HG03064 (cell line): ENCODE measurements around the gene SIN3A.
"Not testable (repeated sequence)": the region's sequence is repeated elsewhere in the genome, so short reads cannot be mapped to it uniquely, and the experiment has no call there.

ENCODE experiments used
- ATAC-seq: cut with Tn5 transposase; IDR thresholded peaks from one replicate; pipeline ENCODE4 v1.9.1; 2021; ENCODE audit warnings: low read depth; ENCODE audit not compliant: unreplicated experiment

Gene SIN3A

GRCh38 chr15:75451674-75452363 lies at the start of gene SIN3A:
SIN3A (minus strand) TSS chr15:75451690; CDS start chr15:75430375, 21,315 bp downstream.
- peak; percentile 37 for ATAC-seq

- ATAC-seq = no peak
These were observed 42.2 kb upstream of the SIN3A start for GRCh38 chr15:75493732-75494131.

DNA sequence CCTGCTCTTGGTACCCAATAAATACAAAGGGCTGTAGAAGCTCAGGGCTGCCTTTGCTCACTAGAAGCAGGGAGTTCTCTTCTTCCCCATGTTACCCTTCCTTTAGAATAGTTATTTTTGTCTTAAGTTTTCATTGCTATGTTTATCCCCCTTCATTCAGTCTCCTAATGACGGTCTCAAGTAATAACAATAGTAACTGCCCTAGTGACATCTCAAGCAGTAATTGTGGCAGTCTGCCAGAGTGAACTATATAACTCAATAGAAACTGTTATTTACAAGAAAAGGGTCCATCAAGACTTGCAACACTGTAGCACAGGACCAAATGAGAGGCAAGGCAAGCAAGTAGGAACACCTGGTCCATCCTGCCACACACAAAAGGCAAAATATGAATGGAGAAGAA lies 32.5 kb upstream of the SIN3A start:
- ATAC-seq = no peak

DNA sequence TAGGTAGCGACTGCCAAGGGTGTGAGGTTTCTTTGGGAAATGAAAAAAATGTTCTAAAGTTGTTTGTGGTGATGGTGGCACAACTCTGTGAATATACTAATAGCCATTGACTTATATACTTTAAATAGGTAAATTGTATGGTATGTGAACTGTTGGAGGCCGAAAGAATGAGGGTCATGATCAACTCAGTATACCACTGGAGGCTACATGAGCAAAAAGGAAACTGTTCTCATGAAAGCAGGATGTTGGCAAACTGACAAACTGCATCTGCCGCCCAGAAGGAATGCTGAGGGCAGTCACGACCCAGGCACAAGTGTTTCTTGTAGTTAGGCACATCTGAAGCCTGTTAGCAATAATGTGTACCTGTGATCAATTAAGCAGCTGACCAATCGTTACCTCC lies 32.1 kb upstream of the SIN3A start:
- ATAC-seq = not testable (repeated sequence)

DNA sequence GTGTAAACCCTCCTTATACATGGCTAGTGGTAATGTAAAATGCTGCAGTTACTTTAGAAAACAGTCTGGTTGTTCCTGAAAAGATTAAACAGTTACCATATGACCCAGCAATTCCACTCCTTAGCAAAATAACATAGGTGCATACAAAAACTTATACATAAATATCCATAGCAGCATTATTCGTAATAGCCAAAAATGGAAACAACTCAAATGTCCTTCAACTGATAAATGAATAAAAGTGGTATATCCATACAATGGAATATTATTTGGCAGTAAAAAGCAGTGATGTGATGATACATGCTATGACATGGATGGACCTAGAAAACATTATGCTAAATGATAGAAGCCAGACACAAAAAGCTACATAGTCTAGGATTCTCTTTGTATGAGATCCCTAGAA lies 31.6 kb upstream of the SIN3A start:
- ATAC-seq = no peak

- not testable (repeated sequence) for ATAC-seq
These were observed 29.0 kb upstream of the SIN3A start for GRCh38 chr15:75480463-75480862.

- ATAC-seq = no peak
These were observed 28.2 kb upstream of the SIN3A start for GRCh38 chr15:75479670-75480069.

GRCh38 chr15:75477094-75477493 lies 25.6 kb upstream of the SIN3A start:
- not testable (repeated sequence) for ATAC-seq

DNA sequence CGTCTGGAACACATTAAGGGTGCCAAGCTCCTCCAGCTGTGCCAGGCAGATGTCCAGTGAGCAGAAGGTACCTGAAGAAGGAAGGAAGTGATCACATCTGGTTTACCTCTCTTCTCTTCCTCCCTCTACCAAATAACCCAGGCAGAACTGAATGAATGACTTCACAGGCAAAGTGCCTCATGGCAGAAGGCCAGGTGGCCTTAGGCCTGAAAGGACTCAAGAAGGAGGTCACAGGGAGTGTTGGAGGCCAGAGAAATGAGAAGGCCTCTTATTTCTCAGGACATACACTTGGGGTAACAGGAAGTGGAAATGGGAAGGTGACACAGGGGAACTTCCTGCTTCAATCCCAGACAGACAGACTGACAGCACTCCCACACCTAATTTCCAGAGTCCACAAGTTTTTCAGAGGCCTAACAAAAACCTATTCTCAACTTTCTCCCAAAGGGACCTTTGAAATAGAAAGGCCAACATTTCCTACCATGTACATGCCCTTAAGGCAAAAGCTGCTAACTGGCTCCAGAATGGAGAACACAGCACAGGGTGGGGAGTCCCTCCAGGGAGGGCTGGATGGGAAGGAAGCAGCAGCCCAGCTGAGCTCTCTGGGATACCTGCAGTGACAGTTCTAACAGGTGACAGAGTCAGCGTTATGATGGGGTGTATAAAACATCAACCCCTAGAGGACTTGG lies 17.6 kb upstream of the SIN3A start:
- no peak for ATAC-seq

- ATAC-seq = no peak
These were observed 9.2 kb upstream of the SIN3A start for GRCh38 chr15:75460646-75461045.

DNA sequence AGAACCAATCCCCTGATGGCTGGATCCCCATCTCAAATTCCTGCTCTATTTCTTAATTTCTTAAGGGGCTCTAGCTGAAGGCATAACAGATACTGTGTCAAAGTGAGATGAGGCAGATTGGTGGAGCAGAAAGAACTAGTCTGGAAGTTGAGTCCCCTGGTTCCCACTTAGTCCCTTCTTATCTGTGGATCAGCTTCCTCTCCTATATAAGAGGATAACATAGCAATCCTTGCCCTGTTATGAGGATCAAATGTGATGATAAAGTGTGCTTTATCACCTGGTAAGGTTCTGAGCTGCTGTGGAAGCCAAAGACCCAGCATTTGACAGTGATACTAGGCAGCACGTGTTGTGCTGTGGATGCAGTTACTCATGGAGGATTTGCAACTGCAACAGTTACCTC lies 8.1 kb upstream of the SIN3A start:
- no peak for ATAC-seq

GRCh38 chr15:75456710-75457109 lies 5.2 kb upstream of the SIN3A start:
- no peak for ATAC-seq

DNA sequence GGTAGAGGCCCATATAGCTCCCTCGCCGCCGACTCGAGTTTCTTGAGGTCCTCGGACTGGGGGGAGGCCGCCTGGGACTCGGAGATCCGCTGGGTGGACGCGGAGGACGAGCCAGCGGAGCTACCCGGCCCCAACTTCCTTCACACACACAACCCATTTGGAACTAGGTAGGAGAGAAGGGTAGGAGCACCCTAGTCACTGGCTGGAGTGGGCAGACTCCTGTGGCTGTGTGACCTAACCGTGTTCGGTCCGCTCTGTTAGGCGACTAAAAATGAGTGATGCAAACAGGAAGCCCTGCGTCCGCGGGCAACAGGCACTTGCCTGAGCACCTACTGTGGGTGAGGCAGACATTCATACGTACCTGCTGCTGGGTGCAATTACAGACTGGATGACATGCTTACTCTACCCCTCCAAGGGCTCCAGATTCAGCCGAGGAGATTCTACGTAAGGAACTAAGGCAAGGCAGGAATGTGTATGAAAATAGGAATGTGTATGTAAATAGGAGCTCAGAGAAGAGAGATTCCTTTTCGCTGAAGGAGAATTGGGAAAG lies 4.6 kb upstream of the SIN3A start:
- no peak for ATAC-seq

DNA sequence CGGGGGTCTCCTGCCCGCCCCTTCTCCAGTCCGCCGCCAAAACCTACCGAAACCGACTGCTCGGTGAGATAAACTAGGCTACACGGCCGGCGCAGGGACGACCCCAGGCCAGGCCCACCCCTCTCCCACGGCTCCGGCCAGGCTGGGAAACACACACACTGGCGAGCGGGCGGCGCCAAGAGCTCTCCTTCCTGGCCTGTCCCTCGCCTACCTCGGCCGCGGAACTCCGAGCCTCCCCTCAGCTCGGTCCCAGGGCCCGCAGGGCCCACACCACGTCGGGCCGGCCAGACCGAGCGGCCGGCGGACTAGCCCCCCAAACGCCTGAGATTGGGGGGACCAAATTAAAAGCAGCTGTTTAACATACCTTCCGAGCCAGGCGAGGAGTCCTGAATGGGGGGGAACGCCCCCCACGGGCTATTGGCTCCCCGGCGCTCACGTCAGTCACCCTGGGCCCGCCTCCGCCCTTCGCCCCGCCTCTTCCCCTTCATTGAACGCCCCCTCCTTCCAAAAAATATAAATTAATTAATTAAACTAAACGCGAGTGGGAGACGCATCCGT lies 4.0 kb upstream of the SIN3A start:
- ATAC-seq = no peak

DNA sequence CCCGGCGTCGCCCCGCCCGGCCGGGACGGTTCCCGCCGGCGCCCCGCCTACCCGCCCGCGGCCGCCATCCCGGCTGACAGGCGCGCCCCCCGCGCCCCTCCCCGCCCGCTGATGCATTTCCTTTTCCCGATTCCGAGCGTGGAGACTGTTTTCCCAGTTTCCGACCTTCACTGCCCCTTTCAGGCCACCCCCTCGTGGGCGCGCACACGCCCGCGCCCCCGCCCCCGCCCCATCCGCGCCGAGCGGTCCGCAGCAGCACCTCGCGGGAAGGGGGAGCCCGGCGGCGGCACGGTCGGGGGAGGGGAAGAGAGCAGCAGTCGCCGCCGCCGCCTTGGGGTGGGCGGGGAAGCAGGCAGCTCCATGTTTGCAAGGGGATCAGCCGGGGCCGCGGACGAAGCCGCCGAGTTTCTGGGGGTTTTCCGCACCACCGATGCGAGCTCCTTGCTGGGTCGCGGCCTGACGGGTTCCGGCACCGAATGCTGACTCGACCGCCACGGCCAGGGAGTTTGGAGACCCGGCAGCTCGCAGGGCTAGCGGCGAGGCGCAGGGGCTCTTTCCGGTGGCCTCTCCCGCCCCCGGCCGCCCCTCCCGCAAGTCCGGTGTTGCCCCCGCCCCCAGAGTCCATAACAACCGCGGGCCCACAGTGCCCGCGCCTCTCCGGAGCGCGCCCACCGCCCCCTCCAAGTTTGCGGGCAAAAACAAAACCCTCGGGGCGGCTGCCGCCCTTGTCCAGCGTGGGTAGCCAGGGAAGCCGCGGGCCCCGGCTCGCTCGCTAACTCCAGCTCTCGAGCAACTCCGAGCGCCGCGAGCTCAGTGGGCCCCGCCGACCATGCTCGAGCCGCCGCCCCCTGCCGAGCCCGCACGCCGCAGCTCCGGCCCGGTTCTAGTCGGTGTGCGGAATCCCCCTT lies 3.2 kb upstream of the SIN3A start:
- ATAC-seq = no peak

DNA sequence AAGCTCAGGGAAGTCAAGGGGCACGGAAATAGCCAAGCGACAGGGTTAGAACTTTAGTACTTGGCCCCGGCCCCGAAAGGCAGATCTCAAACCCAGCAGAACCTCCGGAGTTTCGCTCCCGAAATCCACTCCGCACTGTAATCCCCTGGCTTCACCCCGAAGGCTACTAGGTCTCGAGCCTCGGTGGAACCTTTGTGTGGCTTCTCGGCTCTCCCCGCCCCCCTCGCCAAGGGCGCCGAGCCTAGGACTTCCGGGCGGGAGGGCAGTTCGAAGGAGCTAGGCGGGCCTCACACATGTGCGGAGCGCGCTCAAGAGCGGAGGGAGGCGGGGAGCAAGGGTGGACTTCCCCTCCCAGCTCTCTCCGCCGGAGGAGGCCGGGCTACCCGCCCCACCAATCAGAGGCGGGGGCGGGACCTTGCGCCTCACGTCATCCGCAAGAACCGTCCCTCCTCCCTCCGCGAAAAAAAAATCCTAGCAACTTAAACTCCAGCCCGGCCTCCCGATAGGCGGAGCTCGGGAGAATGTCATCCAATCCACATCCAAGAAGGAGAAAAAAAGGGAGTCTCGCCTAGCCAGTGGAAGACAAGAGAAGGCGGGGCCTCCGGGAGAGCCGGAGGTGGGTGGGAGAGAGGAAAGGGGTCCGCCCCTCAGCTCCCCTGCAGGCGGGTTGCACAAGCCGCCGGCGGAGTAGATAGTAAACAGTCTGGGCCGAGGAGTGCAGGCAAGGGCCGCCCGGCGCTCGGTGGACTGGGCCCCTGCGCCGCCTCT lies 2.4 kb upstream of the SIN3A start:
- ATAC-seq = peak; percentile 32

GRCh38 chr15:75452865-75453702 lies 1.6 kb upstream of the SIN3A start:
- no peak for ATAC-seq

DNA sequence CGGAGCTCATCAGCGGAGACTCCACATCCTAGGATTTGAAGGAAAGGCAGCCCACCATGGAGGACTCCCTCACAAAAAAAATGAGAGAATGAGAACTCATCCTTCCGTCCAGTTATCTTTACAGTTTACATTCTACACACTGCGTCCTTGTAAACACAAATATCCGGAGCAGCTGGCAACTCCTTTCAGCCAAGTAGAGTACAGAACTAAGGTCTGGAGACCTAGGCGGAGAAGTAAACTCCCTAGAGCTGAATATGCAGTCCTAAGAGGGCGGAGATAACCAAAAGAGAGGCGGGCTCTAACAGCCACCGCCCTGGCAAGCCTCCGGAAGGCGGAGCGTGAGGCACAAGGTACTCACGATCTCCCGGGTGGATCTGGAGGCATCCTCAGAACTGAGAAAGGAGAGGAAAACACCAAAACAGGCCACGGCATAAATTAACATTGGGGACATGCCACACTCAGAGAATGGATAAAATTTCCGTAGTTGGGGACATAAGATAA lies 924 bp upstream of the SIN3A start:
- ATAC-seq = no peak

DNA sequence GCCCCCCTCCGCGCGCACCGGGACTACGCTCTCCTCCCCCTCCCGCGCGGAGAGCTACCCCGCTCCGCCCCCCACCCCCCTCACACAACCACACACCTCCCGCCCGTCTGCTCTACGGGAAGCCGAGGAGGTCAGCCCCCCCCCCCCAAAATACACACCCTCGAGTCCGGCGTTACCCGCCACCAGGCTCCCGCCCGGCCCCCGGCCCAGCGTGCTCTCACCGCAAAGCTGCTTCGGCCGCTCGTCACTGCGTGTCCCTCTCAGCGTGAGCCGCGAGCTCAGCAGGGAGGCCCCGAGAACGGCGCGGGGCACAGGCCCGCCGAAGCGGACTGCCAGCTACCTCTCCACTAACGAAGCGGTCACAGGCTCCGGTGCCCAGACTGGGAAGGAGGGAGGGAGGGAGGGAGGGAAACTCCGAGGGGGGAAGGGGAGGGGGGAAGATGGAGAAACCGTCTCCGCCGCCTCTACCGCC lies 252 bp downstream of the SIN3A start:
- no peak for ATAC-seq
